ENCODE measurements around the gene MEF2C. TPM values are rescaled to one million over a fixed set of nuclear protein-coding genes. Genes with fewer than 3 reads are reported as not detected.

Gene MEF2C
- total RNA-seq, 1 experiment from 2014 or later, result 13.0 TPM

- H3K4me2 ChIP-seq (ENCODE audit: low read length), result peak overlapping the region; percentile 69
- no peak overlapping the region for H3K9ac ChIP-seq (ENCODE audit: low read length)
- peaks cover 0 to 10% of the 10 kb centered on the region in 2 experiments; a peak in 2 of 4 replicates for H3K4me1 ChIP-seq (ENCODE audit: control insufficient read depth in 1 of 2, insufficient read depth in 2 of 2, low read length in 2 of 2)
- no peaks in the 10 kb centered on the region for H3K27me3 ChIP-seq (ENCODE audit: insufficient read depth, low read length)
- H2AFZ ChIP-seq (ENCODE audit: low read depth, low read length, poor library complexity, severe bottlenecking), result peak overlapping the region; percentile 100
- ChIA-PET CTCF (interaction anchor here (1.0 to 3.0 kb wide), 14 partner anchors 11 to 1291 kb away, joined by 3 to 60 read pairs (median 5); no protein-coding TSS in a partner anchor), POLR2A (interaction anchor here (0.7 to 1.6 kb wide), 3 partner anchors 14 to 1279 kb away, joined by 4 to 6 read pairs (median 4); partner anchors contain the start of gene CCNH), RAD21 (ENCODE audit: low non-redundant PET in 1 of 2, low total read pairs in 2 of 2, uncharacterized antibody in 2 of 2, unreplicated experiment in 2 of 2) (interaction anchor here (0.6 to 2.1 kb wide), 7 partner anchors 11 to 911 kb away, joined by 3 to 14 read pairs (median 7); no protein-coding TSS in a partner anchor)
- no peaks in the 10 kb centered on the region for H4K20me1 ChIP-seq (ENCODE audit: insufficient read depth)
- intact Hi-C loops (cut with micrococcal nuclease), result loop anchor here (1.0 to 10.0 kb wide), 3 partner anchors 910 to 1266 kb away; no protein-coding TSS in a partner anchor
- H3K79me2 ChIP-seq (ENCODE audit: insufficient read depth, low read length), result no peaks in the 10 kb centered on the region
- no peak overlapping the region for H3K27ac ChIP-seq (ENCODE audit: low read depth, low read length)
- H3K9me2 ChIP-seq (ENCODE audit: insufficient read depth), result no peaks in the 10 kb centered on the region
- H3K36me3 ChIP-seq (ENCODE audit: control insufficient read depth in 1 of 2, insufficient read depth in 2 of 2, low read length in 2 of 2), result no peaks in the 10 kb centered on the region
- no peak for TF ChIP-seq TCF7L2 (IDR thresholded peaks at IDR 0.05; ENCODE audit: borderline replicate concordance, extremely low read depth, insufficient read depth, insufficient read length)
- no peak for TF ChIP-seq CTCF (IDR thresholded peaks at IDR 0.05 in 2 of 3, conservative IDR thresholded peaks at IDR 0.05 in 1 of 3; ENCODE audit: borderline replicate concordance in 1 of 3, insufficient read depth in 1 of 3, low read depth in 2 of 3, low read length in 2 of 3)
- TF ChIP-seq POLR2A (IDR thresholded peaks at IDR 0.05; ENCODE audit: borderline replicate concordance, extremely low read depth, insufficient read depth, insufficient read length), result no peak
- no peak for TF ChIP-seq ZFX (IDR thresholded peaks at IDR 0.05)
- TF ChIP-seq, protein P1, sequence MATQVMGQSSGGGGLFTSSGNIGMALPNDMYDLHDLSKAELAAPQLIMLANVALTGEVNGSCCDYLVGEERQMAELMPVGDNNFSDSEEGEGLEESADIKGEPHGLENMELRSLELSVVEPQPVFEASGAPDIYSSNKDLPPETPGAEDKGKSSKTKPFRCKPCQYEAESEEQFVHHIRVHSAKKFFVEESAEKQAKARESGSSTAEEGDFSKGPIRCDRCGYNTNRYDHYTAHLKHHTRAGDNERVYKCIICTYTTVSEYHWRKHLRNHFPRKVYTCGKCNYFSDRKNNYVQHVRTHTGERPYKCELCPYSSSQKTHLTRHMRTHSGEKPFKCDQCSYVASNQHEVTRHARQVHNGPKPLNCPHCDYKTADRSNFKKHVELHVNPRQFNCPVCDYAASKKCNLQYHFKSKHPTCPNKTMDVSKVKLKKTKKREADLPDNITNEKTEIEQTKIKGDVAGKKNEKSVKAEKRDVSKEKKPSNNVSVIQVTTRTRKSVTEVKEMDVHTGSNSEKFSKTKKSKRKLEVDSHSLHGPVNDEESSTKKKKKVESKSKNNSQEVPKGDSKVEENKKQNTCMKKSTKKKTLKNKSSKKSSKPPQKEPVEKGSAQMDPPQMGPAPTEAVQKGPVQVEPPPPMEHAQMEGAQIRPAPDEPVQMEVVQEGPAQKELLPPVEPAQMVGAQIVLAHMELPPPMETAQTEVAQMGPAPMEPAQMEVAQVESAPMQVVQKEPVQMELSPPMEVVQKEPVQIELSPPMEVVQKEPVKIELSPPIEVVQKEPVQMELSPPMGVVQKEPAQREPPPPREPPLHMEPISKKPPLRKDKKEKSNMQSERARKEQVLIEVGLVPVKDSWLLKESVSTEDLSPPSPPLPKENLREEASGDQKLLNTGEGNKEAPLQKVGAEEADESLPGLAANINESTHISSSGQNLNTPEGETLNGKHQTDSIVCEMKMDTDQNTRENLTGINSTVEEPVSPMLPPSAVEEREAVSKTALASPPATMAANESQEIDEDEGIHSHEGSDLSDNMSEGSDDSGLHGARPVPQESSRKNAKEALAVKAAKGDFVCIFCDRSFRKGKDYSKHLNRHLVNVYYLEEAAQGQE (IDR thresholded peaks at IDR 0.05; ENCODE audit: low read depth), result no peak
- TF ChIP-seq ZBTB33 (IDR thresholded peaks at IDR 0.05; ENCODE audit: extremely low read depth, insufficient replicate concordance, low read length), result no peak
- no peak for TF ChIP-seq FOSL1 (IDR thresholded peaks at IDR 0.05; ENCODE audit: low read depth)
- TF ChIP-seq JUND (IDR thresholded peaks at IDR 0.05), result no peak
- no peak for TF ChIP-seq EZH2phosphoT487 (IDR thresholded peaks at IDR 0.05; ENCODE audit: borderline replicate concordance)
- no peak for TF ChIP-seq CEBPB (IDR thresholded peaks at IDR 0.05; ENCODE audit: low read depth)
- no peak for TF ChIP-seq SP1 (IDR thresholded peaks at IDR 0.05; ENCODE audit: low read depth)
- TF ChIP-seq MAX (IDR thresholded peaks at IDR 0.05), result no peak
- TF ChIP-seq SIN3A (IDR thresholded peaks at IDR 0.05; ENCODE audit: low read depth), result no peak
- no peak for TF ChIP-seq ELF1 (IDR thresholded peaks at IDR 0.05; ENCODE audit: borderline replicate concordance, low read depth)
- no peak for TF ChIP-seq CBX3 (IDR thresholded peaks at IDR 0.05; ENCODE audit: low read depth)
- no peak for TF ChIP-seq SRF (IDR thresholded peaks at IDR 0.05; ENCODE audit: low read depth)
- BruUV-seq (replicated peaks), result no TSS peak
- no peaks in the 10 kb centered on the region for H3K9me3 ChIP-seq (ENCODE audit: control insufficient read depth in 1 of 2, insufficient read depth in 1 of 2, low read depth in 1 of 2, low read length in 2 of 2)
- no peak for ATAC-seq
- DNase-seq (ENCODE audit: low read depth, low spot score), result no peak
- H3K4me3 ChIP-seq (replicated peaks in 1 of 2; ENCODE audit: low read depth in 1 of 2, low read length in 2 of 2), result peak overlapping the region; percentile 4 to 32; a peak in 2 of 4 replicates
These were observed 191.8 kb downstream of the MEF2C start for GRCh38 chr5:88691230-88691582.
